ENCODE measurements around the gene UBE2S.

The UBE2S gene

DNA sequence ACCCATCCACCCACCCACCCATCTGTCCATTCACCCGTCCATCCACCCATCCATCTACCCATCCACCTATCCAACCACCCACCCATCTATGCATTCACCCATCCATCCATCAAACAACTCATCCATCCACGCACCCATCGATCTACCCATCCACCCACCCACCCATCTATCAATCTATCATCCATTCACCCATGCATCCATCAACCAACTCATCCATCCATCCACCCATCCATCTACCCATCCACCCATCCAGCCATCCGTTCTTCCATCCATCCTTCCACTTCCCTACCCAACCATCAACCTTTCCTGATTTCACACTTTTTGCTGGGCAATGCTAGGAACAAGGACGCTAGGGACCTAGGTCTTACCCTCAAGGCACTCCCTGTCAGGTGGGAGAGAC is 25.6 kb downstream of the UBE2S start:
- no peak for DNase-seq

DNA sequence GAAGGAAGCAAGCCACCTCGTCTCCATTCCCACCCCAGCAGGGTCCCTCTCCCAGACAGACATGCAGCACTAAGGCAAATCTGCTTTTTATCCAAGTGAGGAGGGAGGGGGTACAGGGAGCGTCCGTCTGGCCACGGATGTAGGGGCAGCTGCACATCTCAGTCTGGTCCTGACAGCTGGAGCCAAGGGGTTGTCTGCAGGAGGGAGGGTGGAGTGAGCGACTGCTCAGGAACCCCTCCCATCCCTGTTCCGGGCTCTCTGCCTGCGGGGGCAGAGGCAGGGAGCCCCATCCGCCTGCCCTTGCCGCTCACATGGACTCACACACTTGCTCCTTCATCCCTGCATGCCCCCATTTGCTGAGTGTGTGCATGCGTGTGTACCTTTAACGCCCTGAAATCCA is 28.4 kb downstream of the UBE2S start:
- no peak for DNase-seq

DNA sequence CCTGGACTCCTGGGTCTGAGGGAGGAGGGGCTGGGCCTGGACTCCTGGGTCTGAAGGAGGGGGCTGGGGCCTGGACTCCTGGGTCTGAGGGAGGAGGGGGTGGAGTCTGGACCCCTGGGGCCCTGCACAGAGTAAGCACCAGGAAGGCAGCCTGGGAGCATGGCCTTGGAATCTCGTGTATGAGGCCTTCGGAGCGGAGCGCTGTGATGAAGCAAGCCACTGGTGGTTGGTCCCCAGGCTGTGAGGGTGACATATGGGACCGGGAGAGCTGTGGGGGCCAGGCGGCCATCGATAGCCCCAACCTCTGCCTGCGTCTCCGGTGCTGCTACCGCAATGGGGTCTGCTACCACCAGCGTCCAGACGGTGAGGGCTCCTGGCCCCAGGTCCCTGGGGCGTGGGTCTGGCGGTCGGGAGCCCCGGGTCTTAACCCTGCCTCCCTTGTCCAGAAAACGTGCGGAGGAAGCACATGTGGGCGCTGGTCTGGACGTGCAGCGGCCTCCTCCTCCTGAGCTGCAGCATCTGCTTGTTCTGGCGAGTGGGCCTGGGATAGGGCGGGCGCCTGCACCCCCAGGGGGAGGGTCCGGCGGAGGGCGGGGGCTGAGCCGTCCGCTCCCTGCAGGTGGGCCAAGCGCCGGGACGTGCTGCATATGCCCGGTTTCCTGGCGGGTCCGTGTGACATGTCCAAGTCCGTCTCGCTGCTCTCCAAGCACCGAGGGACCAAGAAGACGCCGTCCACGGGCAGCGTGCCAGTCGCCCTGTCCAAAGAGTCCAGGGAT is 30.0 kb downstream of the UBE2S start:
- peak in 1 of 2 experiments; percentile 32 for DNase-seq

DNA sequence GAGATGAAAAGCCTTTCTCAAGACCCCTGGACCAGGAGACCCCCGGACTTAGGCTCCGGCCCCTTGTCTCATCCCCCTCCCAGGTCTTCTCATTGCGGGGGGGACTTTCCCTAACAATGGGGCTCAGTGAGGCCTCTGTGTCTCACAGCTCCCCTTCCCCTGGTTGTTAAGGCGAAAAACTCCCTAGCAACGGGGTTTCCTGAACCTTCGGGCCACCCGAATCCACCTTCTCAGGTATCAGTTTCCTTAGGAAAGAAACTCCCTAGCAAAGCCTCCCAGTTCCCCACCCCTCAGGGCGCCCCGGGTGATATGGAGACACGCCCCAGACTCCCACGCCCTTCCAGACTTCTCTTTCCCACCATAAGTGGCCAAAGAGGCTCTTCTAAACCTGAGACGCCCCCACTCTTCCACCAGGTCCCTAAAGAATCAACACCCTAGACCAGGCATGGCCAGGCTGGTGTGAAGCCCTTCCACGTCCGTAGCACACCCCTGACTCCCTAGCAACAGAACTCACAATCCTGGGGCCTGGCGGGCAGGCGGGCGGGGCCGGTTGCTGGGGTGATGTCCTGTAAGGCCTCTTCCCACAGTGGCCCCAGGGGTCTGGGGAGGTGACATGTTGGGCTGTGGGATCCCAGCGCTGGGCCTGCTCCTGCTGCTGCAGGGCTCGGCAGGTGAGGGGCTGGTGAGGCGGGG is 31.2 kb downstream of the UBE2S start, which contains the start of gene TMEM190:
TMEM190 (plus strand) TSS at position 586 of the 693 bp plus-strand sequence; CDS start at position 614, 28 bp downstream.
- peak in 1 of 2 experiments; percentile 61 for DNase-seq

DNA sequence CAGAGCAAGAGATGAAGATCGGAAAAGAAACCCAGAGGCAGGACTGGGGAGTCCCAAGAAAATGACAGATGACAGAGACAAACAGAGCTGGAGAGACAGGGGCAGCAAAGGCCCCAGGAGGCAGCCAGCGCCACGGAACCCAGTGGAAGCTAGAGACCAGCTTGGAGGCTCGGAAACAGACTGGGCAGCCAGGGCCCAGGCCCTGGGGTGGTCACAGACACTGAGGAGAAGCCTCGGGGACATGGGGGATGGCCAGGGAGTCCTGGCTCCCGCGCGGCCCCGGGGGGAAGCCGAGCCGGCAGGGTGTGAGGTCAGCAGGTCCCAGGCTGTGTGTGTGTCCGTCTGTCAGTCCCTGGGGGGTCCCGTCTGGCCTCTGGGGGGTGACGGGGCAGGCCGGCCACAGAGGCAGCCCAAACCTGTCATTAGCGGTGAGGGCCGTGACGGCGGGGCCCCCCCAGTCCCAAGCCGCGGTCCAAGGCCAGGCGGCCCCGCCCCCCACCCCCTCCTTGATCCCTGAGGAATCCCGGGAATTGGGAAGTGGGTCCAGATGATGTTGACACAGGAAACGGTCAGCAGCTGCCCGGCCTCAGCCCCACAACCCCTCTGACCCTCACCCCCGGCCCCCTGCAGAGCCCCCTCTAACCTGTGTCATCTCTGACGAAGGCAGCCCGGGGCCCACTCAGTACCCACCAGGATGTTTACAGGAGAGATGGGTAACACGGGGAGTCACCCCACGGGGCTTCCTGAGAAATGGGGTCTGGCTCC is 33.4 kb downstream of the UBE2S start:
- peak in 1 of 2 experiments; percentile 37 for DNase-seq

DNA sequence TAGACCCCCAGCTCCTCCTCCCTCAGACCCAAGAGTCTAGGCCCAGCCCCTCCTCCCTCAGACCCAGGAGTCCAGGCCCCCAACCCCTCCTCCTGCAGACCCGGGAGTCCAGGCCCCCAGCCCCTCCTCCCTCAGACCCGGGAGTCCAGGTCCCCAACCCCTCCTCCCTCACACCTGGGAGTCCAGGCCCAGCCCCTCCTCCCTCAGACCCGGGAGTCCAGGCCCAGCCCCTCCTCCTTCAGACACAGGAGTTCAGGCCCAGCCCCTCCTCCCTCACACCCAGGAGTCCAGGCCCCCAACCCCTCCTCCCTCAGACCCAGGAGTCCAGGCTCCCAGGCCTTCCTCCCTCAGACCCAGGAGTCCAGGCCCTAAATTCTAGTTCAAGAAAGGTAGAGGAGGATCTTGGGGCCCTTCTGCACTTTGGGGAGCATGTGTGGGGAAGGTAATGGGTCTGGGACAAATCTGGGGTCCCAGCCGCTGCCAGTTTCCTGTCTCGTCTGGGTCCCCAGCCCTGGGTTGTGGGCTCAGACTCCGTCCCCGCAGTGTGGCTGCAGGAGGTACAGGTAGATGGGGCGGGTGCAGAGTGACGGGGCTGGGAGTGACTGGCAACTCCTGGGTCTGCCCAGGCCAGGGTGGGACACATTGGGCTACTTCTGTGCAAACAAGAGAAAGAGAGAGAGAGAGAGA is 34.1 kb downstream of the UBE2S start:
- no peak for DNase-seq

DNA sequence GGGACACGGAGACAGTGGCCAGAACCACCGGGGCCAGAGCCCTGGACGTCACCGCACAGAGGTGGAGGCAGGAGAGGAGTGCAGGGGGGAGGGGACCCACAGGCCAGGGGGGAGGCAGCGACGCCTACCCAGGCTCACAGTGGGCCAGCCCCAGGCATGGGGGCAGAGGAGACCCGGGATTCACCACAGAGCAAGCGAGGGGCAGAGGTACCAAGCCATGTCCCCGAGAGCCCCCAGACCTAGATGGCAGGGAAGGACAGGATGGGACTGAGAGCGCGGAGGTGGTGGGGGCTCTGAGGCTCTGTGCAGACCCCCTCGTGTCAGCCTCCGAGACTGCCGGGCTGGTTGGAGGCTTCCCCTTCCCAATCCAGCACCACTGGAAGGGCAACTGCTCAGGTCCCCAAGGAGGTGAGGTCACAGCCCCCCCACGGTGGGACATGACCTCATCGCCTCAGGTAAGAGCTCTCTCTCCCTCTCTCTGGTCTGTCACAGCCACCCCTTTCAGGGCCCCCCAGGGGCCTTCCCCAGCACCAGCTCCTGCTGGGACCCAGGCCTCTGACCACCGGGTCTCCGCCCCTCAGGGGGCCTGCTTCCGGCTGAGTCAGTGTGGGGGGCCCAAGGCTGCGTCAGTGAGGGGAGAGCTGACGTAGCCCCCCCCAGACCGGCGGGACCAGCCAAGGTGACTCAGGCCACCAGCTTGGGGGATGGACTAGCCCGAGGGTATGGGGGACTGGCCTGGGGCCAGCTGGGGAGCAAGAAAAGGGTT is 35.1 kb downstream of the UBE2S start:
- DNase-seq: no peak

DNA sequence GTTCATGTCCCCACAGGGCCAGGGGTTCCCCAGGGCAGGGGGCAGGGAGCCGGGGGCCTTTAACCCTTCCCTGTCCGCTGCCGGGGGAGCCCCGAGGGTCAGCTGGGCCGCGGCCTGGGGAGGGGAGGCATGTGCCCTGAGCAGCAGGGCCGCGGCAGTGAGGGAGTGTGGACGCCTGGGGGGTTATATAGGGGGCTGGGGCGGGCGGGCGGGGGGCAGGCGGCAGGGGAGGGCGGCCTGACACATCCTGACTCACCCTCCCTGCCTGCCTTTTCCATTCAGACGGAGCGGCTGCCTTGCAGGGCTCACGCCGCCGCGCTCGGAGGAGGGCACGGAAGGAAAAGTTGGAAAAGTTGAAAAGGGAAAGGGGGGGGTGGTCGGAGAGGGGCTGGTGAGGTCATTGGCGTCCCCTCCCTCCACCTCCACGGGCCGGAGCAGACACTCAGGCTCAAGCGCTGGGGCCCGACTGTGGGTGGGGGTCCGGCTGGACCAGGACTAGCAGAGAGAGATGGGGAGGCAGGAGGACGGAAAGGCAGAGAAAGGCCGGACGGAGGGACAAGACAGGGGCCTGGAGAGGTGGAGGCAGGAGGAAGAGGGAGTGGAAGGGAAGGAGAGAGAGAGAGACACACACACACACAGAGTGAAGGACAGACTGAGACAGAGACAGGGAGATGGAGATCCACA is 37.1 kb downstream of the UBE2S start, which contains the start of gene IL11:
IL11 (minus strand) TSS at position 159 of the 684 bp plus-strand sequence; CDS start at position 6, 153 bp downstream.
- no peak for DNase-seq

DNA sequence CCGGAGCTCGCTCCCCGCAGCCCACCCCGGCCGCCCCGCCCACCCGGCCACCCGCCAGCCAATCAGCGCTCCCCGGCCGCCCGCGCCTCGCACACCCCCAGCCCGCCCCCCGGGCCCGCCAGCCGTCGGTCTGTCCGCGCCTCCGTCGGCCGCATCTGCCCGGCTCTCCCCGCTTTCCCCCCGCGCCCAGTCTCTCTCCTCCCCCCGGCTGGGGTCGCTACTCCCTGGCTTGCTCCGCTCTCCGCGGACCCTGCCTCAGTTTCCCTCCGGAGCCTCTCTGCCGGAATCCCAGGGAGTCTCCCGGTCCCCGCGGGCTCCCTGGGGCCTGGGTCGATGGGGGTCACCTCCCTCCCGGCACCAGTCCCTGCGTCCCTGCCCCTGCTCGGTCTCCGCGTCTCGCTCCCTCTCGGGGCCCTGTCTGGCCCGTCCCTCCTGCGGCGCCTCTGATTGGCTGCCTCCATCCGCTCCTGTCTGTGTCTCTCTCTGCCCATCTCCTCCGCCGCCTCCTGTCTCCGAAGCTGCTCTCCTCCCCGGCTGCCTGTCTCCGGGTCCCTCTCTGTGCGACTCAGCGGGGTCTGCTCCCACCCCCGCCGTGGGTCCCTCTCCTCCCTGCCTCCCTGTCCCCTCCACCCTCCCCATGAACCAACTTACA is 37.8 kb downstream of the UBE2S start:
- peak; percentile 45 to 90 for DNase-seq

DNA sequence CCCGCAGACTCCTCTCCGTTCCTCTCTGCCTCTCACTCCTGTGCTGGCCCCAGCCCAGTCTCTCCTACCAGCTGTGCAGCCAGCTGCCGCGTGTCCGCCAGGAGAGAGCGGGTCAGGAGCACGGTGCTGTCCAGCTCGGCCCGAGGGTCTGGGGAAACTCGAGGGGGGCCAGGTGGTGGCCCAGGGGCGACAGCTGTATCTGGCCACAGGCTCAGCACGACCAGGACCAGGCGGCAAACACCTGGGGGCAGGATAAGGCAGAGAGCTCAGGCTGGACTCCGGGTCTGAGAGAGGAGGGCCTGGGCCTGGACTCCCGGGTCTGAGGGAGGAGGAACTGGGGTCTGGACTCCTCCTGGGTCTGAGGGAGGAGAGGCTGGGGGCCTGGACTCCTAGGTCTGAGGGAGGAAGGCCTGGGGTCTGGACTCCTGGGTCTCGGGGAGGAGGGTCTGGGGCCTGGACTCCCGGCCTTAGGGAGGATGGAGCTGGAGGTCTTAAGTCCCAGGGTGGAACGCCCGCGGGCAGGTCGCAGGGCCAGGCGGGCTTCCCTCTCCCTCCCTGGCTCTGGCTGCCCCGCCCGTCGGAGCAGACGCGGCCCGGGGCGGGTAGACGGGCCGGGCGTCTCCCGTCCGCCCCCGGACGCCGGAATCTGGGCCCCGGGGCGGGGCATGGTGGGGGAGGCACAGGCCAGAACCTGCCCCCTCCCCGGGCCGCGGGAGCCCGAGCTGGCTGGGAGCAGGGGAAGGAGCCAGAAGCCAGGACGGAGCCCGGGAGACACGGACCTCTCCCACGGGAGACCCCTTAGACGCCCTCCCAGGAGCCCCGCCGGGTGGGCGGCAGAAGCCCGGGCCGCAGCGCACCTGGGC is 38.7 kb downstream of the UBE2S start:
- DNase-seq: no peak

DNA sequence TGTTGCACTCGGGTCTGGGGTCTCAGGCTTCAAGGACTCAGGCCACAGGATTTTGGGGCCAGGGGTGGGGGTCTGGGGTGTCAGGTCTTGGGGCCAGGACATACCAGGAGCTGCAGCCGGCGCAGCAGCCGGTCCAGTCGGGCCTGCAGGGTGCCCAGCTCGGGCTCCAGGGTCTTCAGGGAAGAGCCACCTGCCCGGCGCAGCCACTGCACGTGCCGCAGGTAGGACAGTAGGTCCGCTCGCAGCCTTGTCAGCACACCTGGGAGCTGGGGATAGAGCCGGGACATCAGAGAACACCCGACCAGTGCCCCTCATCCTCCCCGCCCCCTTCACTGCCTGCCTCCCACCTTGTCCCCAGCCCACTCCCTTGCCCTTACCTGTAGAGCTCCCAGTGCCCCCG is 39.5 kb downstream of the UBE2S start:
- DNase-seq: no peak

DNA sequence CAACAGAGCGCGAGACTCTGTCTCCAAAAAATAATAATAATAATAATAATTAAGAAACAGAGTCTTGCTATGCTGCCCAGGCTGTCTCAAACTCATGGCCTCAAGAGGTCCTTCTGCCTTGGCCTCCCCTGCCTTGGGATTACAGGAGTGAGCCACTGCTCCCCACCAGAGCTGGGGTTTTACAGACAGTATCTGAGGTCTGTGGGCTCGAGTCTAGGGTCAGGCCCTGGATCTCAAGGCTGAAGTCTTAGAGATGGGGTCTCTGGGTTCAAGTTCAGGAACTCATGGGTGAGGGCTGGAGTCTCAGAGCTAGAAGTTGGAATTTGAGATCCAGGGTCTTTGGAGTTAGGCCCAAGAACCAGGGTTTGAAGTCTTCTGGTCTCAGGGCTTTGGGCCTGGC is 40.8 kb downstream of the UBE2S start:
- DNase-seq: no peak

DNA sequence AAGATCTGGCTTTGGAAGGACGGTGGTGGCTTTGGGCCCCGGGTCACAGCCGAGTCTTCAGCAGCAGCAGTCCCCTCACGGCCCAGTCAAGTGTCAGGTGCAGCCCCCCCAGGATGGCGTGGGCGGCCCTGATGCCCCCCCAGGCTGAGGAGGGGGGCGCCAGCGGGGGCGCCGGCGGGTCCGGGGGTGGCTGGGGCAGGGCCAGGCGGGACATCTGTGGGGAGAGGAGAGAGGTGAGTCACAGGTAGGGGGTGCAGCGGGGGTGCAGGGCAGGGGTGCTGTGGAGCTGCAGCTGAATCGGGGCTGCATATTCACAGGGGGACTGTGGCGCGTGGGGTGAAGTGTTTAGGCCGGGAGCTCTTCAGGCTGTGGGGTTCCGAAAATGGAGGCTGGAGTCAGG is 41.6 kb downstream of the UBE2S start:
- DNase-seq: no peak

DNA sequence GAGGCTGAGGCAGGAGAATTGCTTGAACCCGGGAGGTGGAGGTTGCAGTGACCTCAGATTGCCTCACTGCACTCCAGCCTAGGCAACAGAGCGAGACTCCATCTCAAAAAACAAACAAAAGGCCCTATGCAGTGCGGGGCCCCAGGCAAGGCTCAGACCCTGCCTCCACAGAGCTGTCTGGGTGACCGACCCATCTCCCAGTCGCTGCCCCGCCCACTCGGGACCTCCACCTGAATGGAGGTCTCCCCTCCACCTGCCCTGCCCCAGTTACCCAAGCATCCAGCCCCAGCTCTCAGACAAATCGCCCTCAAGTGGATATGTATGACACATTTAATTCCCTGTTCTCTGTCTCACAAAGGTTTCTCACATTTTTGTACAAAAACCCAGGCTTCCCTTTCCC is 42.3 kb downstream of the UBE2S start:
- DNase-seq: no peak

DNA sequence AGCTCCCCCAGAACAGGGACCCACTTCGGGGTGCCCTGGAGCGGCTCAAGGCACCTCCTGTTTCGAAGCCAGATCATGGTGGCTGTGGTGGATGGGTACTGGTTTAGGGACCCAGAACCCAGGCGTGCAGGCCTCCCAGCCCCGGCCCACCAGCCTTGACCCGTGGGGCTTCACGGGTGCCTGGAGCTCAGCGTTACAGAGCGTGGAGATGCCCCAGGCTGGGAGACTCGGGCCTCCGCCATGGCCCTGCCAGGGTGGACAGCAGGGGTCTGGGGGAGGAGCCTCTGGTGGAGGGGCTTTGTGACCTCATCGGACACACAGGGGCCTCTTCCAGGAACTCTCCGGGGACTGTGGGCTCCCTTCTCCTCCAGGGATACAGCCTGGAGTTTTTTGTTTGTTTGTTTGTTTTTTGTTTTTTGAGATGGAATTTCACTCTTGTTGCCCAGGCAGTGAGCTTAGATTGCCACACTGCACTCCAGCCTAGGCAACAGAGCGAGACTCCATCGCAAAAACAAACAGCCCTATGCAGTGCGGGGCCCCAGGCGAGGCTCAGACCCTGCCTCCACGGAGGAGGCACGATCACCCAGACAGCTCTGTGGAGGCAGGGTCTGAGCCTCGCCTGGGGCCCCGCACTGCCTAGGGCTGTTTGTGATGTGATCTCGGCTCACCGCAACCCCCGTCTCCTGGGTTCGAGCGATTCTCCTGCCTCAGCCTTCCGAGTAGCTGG is 44.4 kb downstream of the UBE2S start, which contains the start of gene GARIN5B:
GARIN5B (minus strand) TSS at position 271 of the 727 bp plus-strand sequence; CDS start at position 77, 194 bp downstream.
- DNase-seq: no peak

DNA sequence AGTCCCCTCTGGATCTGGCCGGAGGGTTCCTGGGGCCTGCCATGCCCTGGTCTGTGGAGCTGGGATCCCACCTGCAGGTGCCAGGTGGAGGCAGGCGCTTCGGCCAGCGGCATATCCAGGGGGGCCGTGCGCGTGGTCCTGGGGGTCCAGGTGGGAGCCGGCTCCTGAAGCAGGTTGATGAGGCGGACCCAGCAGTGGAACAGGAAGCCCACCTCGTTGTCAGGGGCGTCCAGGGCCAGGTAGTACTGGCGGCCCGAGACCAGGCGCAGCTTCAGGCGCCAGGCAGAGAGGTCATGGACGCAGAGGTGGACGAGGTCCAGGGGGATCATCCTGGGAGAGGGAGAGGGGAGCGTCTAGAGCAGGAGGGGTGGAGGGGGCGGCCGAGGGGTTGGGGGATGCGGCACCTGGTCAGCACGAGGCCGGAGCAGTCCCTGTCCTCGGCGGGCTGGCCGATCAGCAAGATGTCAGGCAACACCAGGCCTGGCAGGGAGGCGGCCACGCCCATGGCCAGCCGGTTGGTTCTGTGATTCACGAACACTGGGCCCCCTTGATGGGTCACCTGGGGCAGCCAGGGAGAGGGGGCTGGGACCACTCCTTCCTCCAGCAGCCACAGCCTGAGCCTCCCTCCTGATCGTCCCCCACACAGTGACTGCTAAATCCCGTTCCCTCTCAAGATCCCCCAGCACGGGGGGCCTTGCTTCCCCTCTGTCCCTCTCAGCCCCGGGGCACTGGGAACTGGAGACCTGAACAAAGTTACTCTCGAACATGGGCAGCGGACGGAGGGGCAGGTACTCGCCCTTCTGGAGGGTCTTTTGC is 45.2 kb downstream of the UBE2S start:
- DNase-seq: no peak

DNA sequence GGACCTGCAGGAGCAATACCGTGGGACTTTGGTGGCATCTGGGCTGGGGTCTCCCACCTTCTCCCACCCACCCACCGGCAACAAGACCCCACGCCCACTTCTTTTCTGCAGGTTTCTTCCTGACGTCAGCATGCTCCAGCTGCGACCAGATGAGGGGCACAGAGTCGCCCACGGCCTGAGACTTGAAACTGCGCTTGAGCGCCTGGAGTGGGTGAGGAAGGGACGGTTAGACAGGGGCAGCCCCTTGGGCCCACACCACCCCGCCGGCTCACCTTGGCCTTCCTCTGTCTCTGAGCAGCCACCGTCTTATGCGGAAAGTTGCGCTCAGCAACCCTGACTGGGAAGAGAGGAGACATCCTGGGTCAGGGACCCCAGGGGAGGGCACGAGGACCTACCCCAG is 46.7 kb downstream of the UBE2S start:
- no peak for DNase-seq
